ENCODE measurements around the gene CANT1.
A peak's percentile ranks its signal among the peaks of the same experiment; 100 is the strongest.
"Not testable (repeated sequence)": the region's sequence is repeated elsewhere in the genome, so short reads cannot be mapped to it uniquely, and the experiment has no call there.

Gene CANT1

DNA sequence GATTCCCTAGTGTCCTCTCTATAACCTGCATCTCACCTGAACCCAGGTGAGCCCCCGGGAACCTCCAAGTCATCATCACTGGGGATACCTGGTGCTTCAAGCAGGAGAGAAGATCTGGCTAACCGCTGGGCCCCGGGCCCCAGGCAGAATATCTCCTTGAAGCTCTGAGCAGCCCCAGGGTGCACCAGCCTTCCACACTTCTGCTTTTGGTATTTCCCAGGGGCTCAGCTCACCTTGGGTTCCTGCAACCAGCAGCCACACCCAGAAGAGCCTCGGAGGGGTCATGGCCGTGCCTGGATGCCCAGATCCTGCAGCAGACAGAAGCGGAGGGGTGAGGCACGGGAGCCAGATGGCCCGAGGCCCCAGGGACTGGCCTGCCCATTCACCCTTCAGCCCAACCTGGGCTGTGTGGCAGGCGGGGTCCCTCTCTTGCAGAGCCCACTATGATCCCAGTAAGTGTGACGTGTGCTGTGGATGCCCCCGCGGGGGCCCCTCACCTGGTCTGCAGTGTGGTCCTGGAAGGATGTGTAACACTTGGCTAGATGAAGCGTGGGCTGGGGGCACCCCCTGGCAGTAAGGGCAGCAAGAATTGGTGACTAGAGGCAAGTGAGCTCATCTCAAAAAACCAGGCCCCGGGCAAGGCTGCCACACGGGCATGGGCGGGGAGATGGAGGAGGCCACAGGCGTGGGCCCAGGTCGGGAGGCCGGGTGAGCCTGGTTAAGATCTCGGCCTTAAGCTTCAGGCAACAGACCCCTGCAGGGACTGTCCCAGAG lies 32.5 kb downstream of the CANT1 start:
- DNase-seq, result no peak

- DNase-seq, result peak in 1 of 5 experiments; percentile 34
These were observed 34.7 kb downstream of the CANT1 start for GRCh38 chr17:78974635-78975591.

DNA sequence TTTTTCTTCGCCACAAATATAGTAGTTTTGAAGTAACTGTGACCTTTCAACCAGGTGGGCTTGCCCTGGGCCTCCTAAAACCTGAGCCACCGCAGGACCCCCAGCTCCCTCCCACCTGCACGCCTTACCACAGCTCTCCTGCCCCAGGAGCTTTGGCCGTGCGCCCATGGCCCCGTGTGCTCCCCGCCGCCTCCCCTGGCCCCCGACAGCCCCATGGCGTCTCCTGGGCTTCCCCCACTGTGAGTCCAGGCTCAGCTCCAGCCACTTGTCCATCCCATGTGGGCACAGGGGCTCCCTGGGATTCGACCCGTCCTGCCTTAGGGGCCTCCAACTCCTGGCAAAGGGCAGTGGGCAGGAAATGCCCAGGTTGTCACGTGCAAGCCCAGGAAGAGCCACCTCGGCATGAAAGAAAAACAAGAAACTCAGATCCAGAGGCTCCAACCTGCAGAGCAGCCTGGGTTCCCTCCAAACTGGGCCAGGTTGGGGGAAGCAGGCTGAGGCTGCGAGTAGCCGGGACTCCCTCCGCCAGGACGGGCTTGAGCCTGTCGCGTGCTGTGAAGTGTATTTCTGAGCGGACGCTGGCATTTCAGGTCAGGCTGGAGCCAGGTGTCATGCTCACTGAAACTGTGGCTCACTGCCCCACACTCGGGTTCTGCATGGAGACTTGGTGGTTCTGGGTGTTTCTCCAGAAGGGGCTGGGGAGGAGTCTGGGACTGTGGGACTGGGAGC lies 35.6 kb downstream of the CANT1 start:
- DNase-seq, result no peak

- no peak for DNase-seq
These were observed 36.4 kb downstream of the CANT1 start for GRCh38 chr17:78973196-78973595.

GRCh38 chr17:78972507-78973105 lies 37.0 kb downstream of the CANT1 start:
- DNase-seq, result no peak

- DNase-seq, result no peak
These were observed 37.6 kb downstream of the CANT1 start for GRCh38 chr17:78971756-78972506.

GRCh38 chr17:78970834-78971755 lies 38.5 kb downstream of the CANT1 start:
- DNase-seq, result peak; percentile 26 to 74 (median 66)

- DNase-seq, result no peak
These were observed 39.7 kb downstream of the CANT1 start for GRCh38 chr17:78969865-78970264.

DNA sequence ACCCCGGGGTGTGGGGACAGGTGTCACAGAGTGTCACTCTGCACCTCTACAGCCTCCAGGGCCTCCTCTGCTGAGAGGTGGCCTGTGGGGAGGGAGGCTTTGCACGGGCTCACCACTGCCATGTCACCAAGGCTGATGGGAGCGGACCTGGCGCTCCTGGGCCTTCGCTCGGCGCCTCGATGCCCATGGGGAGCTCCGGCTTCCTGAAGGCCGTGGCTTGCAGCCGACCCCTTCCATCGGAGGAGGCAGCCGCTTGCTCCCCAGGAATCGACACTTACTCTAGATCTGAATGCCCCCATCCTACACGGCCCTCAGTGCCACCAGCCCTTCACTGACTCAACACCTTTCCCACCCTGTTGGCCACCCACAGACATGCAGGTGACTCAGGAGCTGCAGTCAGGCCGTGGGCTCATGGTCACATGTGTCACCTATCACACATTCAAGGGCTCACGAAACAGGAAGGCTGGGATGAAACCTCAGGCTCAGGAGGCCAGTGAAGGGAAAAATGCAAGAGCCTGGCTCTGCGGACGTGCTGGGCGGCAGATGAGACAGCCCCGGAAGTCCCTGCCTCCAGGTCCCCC lies 41.7 kb downstream of the CANT1 start:
- DNase-seq, result no peak

GRCh38 chr17:78966910-78967600 lies 42.5 kb downstream of the CANT1 start:
- no peak for DNase-seq

DNA sequence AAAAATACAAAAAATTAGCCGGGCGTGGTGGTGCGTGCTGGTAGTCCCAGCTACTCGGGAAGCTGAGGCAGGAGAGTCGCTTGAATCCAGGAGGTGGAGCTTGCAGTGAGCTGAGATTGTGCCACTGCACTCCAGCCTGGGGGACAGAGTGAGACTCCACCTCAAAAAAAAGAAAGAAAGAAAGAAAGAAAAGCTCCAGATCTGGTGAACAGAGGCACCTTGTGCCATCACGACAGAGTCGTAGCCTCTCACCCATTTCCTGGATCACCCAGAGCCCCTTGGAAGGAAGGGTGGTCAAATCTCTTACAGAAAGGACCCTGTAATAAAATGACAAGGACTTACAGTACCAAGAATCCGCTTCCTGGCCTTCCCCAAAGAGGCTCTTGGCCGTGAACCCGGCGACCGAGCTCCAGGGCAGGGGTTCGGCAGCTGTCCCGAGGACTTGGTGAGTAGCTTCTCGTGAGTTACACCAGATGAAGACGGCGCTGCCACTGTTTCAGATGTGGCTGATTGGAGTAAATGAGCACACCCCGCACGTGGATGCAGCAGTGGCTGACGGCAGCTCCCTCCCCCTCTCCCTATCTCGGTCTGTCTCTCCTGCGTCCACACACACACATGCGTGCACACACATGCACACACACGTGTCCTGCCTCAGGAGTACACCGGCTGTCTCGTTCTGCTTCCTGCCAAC lies 43.3 kb downstream of the CANT1 start:
- DNase-seq, result no peak

GRCh38 chr17:78965491-78965924 lies 44.1 kb downstream of the CANT1 start:
- DNase-seq, result no peak

GRCh38 chr17:78963378-78963777 lies 46.2 kb downstream of the CANT1 start:
- no peak for DNase-seq

DNA sequence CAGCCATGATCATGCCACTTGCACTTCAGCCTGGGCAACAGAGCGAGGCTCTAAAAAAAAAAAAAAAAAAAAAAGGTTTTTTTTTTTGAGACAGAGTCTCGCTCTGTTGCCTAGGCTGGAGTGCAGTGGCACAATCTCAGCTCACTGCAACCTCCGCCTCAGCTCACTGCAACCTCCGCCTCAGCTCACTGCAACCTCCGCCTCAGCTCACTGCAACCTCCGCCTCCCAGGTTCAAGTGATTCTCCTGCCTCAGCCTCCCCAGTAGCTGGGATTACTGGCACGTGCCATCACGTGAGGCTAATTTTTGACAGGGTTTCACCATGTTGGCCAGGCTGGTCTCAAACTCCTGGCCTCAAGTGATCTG lies 46.6 kb downstream of the CANT1 start:
- not testable (repeated sequence) for DNase-seq

GRCh38 chr17:78962345-78962983 lies 47.1 kb downstream of the CANT1 start:
- no peak for DNase-seq

GRCh38 chr17:78961571-78961970 lies 48.0 kb downstream of the CANT1 start:
- DNase-seq, result no peak

- DNase-seq, result no peak
These were observed 48.6 kb downstream of the CANT1 start for GRCh38 chr17:78960928-78961327.

- no peak for DNase-seq
These were observed 49.8 kb downstream of the CANT1 start for GRCh38 chr17:78959803-78960202.

All from T-helper 2 cell (primary cell).